ENCODE measurements around the gene TMPRSS2.

TMPRSS2 gene

GRCh38 chr21:41537356-41537755, 29.4 kb upstream of the TMPRSS2 start:
- Histone ChIP-seq H3K9me3 (ENCODE audit: control extremely low read depth in 1 of 5, control insufficient read depth in 4 of 5, insufficient read depth in 2 of 5, low read depth in 1 of 5, low read length in 4 of 5) (no peaks in the 10 kb centered on the region), H3K36me3 (ENCODE audit: control insufficient read depth in 4 of 4, insufficient read depth in 4 of 4, low read length in 3 of 4) (no peaks in the 10 kb centered on the region), H3K27me3 (replicated peaks in 2 of 5; ENCODE audit: control insufficient read depth in 4 of 5, insufficient read depth in 5 of 5, low read length in 4 of 5) (peaks cover 0 to 26% (median 5%) of the 10 kb centered on the region in 5 experiments), H3K4me3 (ENCODE audit: control insufficient read depth in 1 of 7, extremely low read depth in 1 of 7, insufficient read depth in 4 of 7, low read depth in 2 of 7, low read length in 6 of 7) (no peak overlapping the region), H3K4me1 (ENCODE audit: control extremely low read depth in 1 of 4, control insufficient read depth in 4 of 4, insufficient read depth in 4 of 4, low read length in 3 of 4) (no peaks in the 10 kb centered on the region), H3K27ac (ENCODE audit: insufficient read depth in 1 of 2, low read depth in 1 of 2, low read length in 2 of 2, poor library complexity in 1 of 2, severe bottlenecking in 2 of 2) (no peak overlapping the region)
- ChIA-PET POLR2A (no interaction called here), CTCF (interaction anchor here (1.6 kb wide), 1 partner anchor 10 kb away, joined by 4 read pairs; no protein-coding TSS in a partner anchor)
- WGBS (ENCODE audit: insufficient coverage) = 92% methylated on average over 8 of the region's 8 CpGs
- DNase-seq = no peak

GRCh38 chr21:41536827-41537103, 28.8 kb upstream of the TMPRSS2 start:
- peaks cover 0 to 26% (median 5%) of the 10 kb centered on the region in 5 experiments for H3K27me3 ChIP-seq (replicated peaks in 2 of 5; ENCODE audit: control insufficient read depth in 4 of 5, insufficient read depth in 5 of 5, low read length in 4 of 5)
- DNase-seq = no peak
- ChIA-PET POLR2A (no interaction called here), CTCF (interaction anchor here (1.6 kb wide), 1 partner anchor 10 kb away, joined by 4 read pairs; no protein-coding TSS in a partner anchor)
- no peak overlapping the region for H3K27ac ChIP-seq (ENCODE audit: insufficient read depth in 1 of 2, low read depth in 1 of 2, low read length in 2 of 2, poor library complexity in 1 of 2, severe bottlenecking in 2 of 2)
- H3K36me3 ChIP-seq (ENCODE audit: control insufficient read depth in 4 of 4, insufficient read depth in 4 of 4, low read length in 3 of 4) = no peaks in the 10 kb centered on the region
- H3K9me3 ChIP-seq (ENCODE audit: control extremely low read depth in 1 of 5, control insufficient read depth in 4 of 5, insufficient read depth in 2 of 5, low read depth in 1 of 5, low read length in 4 of 5) = no peaks in the 10 kb centered on the region
- H3K4me3 ChIP-seq (ENCODE audit: control insufficient read depth in 1 of 7, extremely low read depth in 1 of 7, insufficient read depth in 4 of 7, low read depth in 2 of 7, low read length in 6 of 7) = no peak overlapping the region
- no peaks in the 10 kb centered on the region for H3K4me1 ChIP-seq (ENCODE audit: control extremely low read depth in 1 of 4, control insufficient read depth in 4 of 4, insufficient read depth in 4 of 4, low read length in 3 of 4)
- 82% methylated on average over 5 of the region's 7 CpGs for WGBS (ENCODE audit: insufficient coverage)

GRCh38 chr21:41536076-41536826, 28.3 kb upstream of the TMPRSS2 start:
- Histone ChIP-seq H3K4me1 (ENCODE audit: control extremely low read depth in 1 of 4, control insufficient read depth in 4 of 4, insufficient read depth in 4 of 4, low read length in 3 of 4) (no peaks in the 10 kb centered on the region), H3K27ac (ENCODE audit: insufficient read depth in 1 of 2, low read depth in 1 of 2, low read length in 2 of 2, poor library complexity in 1 of 2, severe bottlenecking in 2 of 2) (no peak overlapping the region), H3K9me3 (ENCODE audit: control extremely low read depth in 1 of 5, control insufficient read depth in 4 of 5, insufficient read depth in 2 of 5, low read depth in 1 of 5, low read length in 4 of 5) (no peaks in the 10 kb centered on the region), H3K27me3 (replicated peaks in 2 of 5; ENCODE audit: control insufficient read depth in 4 of 5, insufficient read depth in 5 of 5, low read length in 4 of 5) (peaks cover 0 to 26% (median 5%) of the 10 kb centered on the region in 5 experiments), H3K4me3 (ENCODE audit: control insufficient read depth in 1 of 7, extremely low read depth in 1 of 7, insufficient read depth in 4 of 7, low read depth in 2 of 7, low read length in 6 of 7) (no peak overlapping the region), H3K36me3 (ENCODE audit: control insufficient read depth in 4 of 4, insufficient read depth in 4 of 4, low read length in 3 of 4) (no peaks in the 10 kb centered on the region)
- 87% methylated on average over 16 of the region's 19 CpGs for WGBS (ENCODE audit: insufficient coverage)
- no peak for DNase-seq
- ChIA-PET POLR2A (no interaction called here), CTCF (interaction anchor here (1.6 kb wide), 1 partner anchor 9 kb away, joined by 4 read pairs; no protein-coding TSS in a partner anchor)

GRCh38 chr21:41530366-41530765, 22.4 kb upstream of the TMPRSS2 start:
- CTCF ChIA-PET = no interaction called here
- no peaks in the 10 kb centered on the region for H3K4me1 ChIP-seq (ENCODE audit: control extremely low read depth in 1 of 4, control insufficient read depth in 4 of 4, insufficient read depth in 4 of 4, low read length in 3 of 4)
- 79% methylated on average over 4 of the region's 4 CpGs for WGBS (ENCODE audit: insufficient coverage)
- no peak overlapping the region for H3K27ac ChIP-seq (ENCODE audit: insufficient read depth in 1 of 2, low read depth in 1 of 2, low read length in 2 of 2, poor library complexity in 1 of 2, severe bottlenecking in 2 of 2)
- no peaks in the 10 kb centered on the region for H3K36me3 ChIP-seq (ENCODE audit: control insufficient read depth in 4 of 4, insufficient read depth in 4 of 4, low read length in 3 of 4)
- no peak for DNase-seq
- POLR2A ChIA-PET = no interaction called here
- no peaks in the 10 kb centered on the region for H3K9me3 ChIP-seq (ENCODE audit: control extremely low read depth in 1 of 5, control insufficient read depth in 4 of 5, insufficient read depth in 2 of 5, low read depth in 1 of 5, low read length in 4 of 5)
- H3K4me3 ChIP-seq (ENCODE audit: control insufficient read depth in 1 of 7, extremely low read depth in 1 of 7, insufficient read depth in 4 of 7, low read depth in 2 of 7, low read length in 6 of 7) = no peak overlapping the region
- peaks cover 0 to 14% (median 3%) of the 10 kb centered on the region in 5 experiments for H3K27me3 ChIP-seq (replicated peaks in 2 of 5; ENCODE audit: control insufficient read depth in 4 of 5, insufficient read depth in 5 of 5, low read length in 4 of 5)

GRCh38 chr21:41529769-41530168, 21.8 kb upstream of the TMPRSS2 start:
- Histone ChIP-seq H3K36me3 (ENCODE audit: control insufficient read depth in 4 of 4, insufficient read depth in 4 of 4, low read length in 3 of 4) (no peaks in the 10 kb centered on the region), H3K27me3 (replicated peaks in 2 of 5; ENCODE audit: control insufficient read depth in 4 of 5, insufficient read depth in 5 of 5, low read length in 4 of 5) (peaks cover 0 to 14% (median 3%) of the 10 kb centered on the region in 5 experiments), H3K4me1 (ENCODE audit: control extremely low read depth in 1 of 4, control insufficient read depth in 4 of 4, insufficient read depth in 4 of 4, low read length in 3 of 4) (no peaks in the 10 kb centered on the region), H3K9me3 (ENCODE audit: control extremely low read depth in 1 of 5, control insufficient read depth in 4 of 5, insufficient read depth in 2 of 5, low read depth in 1 of 5, low read length in 4 of 5) (no peaks in the 10 kb centered on the region), H3K27ac (ENCODE audit: insufficient read depth in 1 of 2, low read depth in 1 of 2, low read length in 2 of 2, poor library complexity in 1 of 2, severe bottlenecking in 2 of 2) (no peak overlapping the region), H3K4me3 (ENCODE audit: control insufficient read depth in 1 of 7, extremely low read depth in 1 of 7, insufficient read depth in 4 of 7, low read depth in 2 of 7, low read length in 6 of 7) (no peak overlapping the region)
- POLR2A ChIA-PET = no interaction called here
- CTCF ChIA-PET = no interaction called here
- 91% methylated on average over 8 of the region's 9 CpGs for WGBS (ENCODE audit: insufficient coverage)
- DNase-seq = no peak

- ChIA-PET CTCF (interaction anchor here (1.1 kb wide), 1 partner anchor 10 kb away, joined by 4 read pairs; no protein-coding TSS in a partner anchor), POLR2A (no interaction called here)
- Histone ChIP-seq H3K4me1 (ENCODE audit: control extremely low read depth in 1 of 4, control insufficient read depth in 4 of 4, insufficient read depth in 4 of 4, low read length in 3 of 4) (no peaks in the 10 kb centered on the region), H3K27ac (ENCODE audit: insufficient read depth in 1 of 2, low read depth in 1 of 2, low read length in 2 of 2, poor library complexity in 1 of 2, severe bottlenecking in 2 of 2) (no peak overlapping the region), H3K9me3 (ENCODE audit: control extremely low read depth in 1 of 5, control insufficient read depth in 4 of 5, insufficient read depth in 2 of 5, low read depth in 1 of 5, low read length in 4 of 5) (no peaks in the 10 kb centered on the region), H3K4me3 (ENCODE audit: control insufficient read depth in 1 of 7, extremely low read depth in 1 of 7, insufficient read depth in 4 of 7, low read depth in 2 of 7, low read length in 6 of 7) (no peak overlapping the region), H3K36me3 (ENCODE audit: control insufficient read depth in 4 of 4, insufficient read depth in 4 of 4, low read length in 3 of 4) (no peaks in the 10 kb centered on the region), H3K27me3 (replicated peaks in 2 of 5; ENCODE audit: control insufficient read depth in 4 of 5, insufficient read depth in 5 of 5, low read length in 4 of 5) (peaks cover 0 to 6% (median 3%) of the 10 kb centered on the region in 5 experiments)
- no peak for DNase-seq
- WGBS (ENCODE audit: insufficient coverage) = 93% methylated on average over 8 of the region's 10 CpGs
These were observed 18.6 kb upstream of the TMPRSS2 start for GRCh38 chr21:41526478-41527087.

- no peak for DNase-seq
- Histone ChIP-seq H3K27me3 (replicated peaks in 2 of 5; ENCODE audit: control insufficient read depth in 4 of 5, insufficient read depth in 5 of 5, low read length in 4 of 5) (peaks cover 0 to 5% (median 0%) of the 10 kb centered on the region in 5 experiments), H3K27ac (ENCODE audit: insufficient read depth in 1 of 2, low read depth in 1 of 2, low read length in 2 of 2, poor library complexity in 1 of 2, severe bottlenecking in 2 of 2) (no peak overlapping the region), H3K9me3 (ENCODE audit: control extremely low read depth in 1 of 5, control insufficient read depth in 4 of 5, insufficient read depth in 2 of 5, low read depth in 1 of 5, low read length in 4 of 5) (peaks cover 0 to 4% (median 0%) of the 10 kb centered on the region in 5 experiments), H3K4me1 (ENCODE audit: control extremely low read depth in 1 of 4, control insufficient read depth in 4 of 4, insufficient read depth in 4 of 4, low read length in 3 of 4) (no peaks in the 10 kb centered on the region), H3K36me3 (ENCODE audit: control insufficient read depth in 4 of 4, insufficient read depth in 4 of 4, low read length in 3 of 4) (no peaks in the 10 kb centered on the region), H3K4me3 (ENCODE audit: control insufficient read depth in 1 of 7, extremely low read depth in 1 of 7, insufficient read depth in 4 of 7, low read depth in 2 of 7, low read length in 6 of 7) (no peak overlapping the region)
- POLR2A ChIA-PET = no interaction called here
- CTCF ChIA-PET = no interaction called here
- 100% methylated on average over 3 of the region's 3 CpGs for WGBS (ENCODE audit: insufficient coverage)
These were observed 15.2 kb upstream of the TMPRSS2 start for GRCh38 chr21:41523175-41523574.

All from common myeloid progenitor, CD34-positive (primary cell).